HG02973 (cell line): ENCODE data around the gene HIBADH.
A peak's percentile ranks its signal among the peaks of the same experiment; 100 is the strongest.

Experiments used
- ATAC-seq: cut with Tn5 transposase; IDR thresholded peaks from one replicate; pipeline ENCODE4 v1.9.1; 2021; ENCODE audit warnings: moderate library complexity; ENCODE audit not compliant: unreplicated experiment

HIBADH gene

DNA sequence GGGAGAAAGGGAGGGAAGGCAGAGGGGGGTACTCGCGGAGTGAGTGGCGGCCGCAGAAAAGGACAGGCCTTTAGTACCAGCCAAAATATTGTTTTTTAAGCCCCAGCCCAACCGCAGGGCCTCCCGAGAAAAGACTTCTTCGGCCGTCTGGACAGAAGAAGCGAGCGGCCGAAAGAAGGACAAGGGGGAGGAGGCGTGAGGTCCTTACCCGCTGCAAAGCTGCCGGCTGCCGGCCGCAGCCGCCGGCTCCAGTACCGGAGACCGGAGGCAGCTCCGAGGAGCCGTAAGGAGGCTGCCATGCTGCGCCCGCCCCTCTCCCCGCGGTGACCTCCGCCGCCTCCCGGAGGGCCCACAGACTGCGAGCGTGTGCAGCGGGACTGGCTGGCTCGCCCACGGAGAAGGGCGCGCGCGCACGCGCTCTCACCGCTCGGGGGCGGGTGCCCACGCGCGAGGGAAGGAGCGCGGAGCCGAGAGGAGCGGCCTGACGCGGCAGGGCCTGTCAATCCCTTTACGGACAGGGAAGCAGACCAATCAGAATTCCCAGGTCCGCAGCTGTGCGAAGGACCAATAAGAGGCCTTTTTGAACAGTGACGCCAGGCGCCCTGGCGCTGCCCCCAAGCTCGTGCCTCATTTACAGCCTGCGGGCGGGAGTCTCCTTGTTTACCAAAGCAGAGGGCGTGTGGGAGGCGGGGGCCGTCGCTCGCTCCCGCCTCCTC lies at the start of gene HIBADH:
Gene HIBADH (minus strand): TSS at position 394 of the 716 bp plus-strand sequence. CDS start 95 bp downstream, at position 299.
- ATAC-seq, result peak; percentile 98

DNA sequence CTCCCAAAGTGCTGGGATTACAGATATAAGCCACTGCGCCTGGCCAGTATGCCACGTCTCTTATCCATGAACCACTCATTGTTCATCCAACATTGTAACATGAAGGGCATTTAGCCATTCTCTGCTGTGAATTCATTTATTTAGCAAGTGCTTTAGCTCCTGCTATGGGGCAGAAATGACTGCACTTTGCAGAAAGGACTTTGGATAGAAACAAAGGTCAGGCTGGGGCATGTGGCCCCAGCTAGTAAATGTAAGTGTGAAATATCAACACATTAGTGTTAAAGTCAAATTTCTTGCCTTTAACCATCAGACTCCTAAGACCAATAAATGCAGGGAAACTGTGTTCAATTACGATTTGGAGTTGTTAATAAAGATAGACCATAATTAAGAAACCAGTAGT lies 49.5 kb upstream of the HIBADH start:
- no peak for ATAC-seq

DNA sequence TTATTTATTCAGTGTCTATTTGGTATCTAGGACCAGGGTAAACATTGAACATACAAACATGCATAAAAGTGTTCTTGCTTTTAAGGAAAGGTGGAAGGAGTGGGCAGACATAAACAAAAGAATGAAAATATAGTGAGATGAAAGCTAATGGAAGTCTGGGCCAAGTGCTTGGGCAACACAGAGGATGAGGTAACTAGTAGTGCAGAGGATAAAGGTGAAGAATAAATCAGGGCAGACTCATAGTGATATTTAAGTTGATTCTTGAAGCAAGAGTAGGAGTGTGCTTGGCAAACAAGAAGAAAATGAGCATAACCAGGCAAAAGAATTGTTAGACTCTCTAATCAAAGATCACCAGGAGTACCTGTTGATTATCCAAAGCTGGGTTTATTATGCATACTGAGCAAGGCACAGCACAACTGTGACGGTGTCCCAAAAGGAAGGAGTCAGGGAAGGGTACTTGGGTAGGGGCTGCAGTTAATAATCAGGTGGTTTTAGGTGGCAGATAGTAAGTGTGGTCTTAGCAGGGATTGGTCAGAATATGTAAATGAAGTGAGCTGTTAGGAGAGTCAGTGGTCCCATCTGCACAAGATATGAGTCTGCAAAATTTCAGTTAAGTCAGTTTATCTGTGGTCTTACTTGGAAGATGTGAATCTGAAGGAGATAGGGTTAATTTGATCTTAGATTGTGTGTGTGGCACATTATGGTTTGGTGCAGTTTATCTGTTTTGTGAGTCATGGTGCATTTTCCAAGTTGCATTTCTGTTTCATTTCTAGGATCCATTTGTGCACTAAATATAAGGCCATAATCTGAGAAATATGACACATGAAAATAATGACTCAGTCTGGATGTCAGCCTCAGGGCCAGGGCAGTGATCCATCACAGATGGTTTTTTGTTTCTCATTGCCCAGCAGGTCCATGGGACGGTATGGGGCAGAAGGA lies 46.7 kb upstream of the HIBADH start:
- no peak for ATAC-seq

DNA sequence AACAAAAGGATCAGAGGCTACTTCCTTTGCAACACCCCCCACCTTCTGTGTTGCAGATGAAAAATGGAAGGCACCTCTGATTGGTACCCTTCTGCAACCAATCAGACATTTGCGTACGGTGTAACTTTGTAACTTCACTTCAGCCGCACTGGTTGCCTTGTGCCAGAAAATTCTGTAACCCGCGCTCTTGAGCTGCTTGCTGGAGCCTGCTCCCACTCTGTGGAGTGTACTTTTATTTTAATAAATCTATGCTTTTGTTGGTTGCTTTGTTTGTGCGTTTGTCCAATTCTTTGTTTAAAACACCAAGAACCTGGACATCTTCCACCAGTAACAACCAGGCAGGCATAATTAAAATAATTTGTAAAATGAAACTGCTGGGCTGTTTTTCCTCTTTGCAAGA lies 45.8 kb upstream of the HIBADH start:
- ATAC-seq, result no peak

DNA sequence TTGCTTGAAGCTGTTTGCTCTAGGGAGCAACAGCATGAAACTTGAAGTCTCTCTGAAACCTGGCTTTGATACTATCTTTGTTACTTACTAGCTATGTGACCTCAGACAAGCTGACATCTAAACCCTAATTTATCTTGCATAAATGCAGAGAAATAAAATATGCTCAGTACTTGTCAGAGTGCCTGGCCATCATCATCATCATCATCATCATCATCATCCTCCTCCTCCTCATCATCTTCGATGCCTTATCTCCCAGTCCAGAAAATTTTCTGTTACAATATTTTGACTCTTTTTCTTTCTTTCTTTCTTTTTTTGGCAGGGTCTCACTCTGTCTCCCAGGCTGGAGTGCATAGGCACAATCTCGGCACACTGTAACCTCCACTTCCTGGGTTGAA lies 42.5 kb upstream of the HIBADH start:
- ATAC-seq, result no peak

DNA sequence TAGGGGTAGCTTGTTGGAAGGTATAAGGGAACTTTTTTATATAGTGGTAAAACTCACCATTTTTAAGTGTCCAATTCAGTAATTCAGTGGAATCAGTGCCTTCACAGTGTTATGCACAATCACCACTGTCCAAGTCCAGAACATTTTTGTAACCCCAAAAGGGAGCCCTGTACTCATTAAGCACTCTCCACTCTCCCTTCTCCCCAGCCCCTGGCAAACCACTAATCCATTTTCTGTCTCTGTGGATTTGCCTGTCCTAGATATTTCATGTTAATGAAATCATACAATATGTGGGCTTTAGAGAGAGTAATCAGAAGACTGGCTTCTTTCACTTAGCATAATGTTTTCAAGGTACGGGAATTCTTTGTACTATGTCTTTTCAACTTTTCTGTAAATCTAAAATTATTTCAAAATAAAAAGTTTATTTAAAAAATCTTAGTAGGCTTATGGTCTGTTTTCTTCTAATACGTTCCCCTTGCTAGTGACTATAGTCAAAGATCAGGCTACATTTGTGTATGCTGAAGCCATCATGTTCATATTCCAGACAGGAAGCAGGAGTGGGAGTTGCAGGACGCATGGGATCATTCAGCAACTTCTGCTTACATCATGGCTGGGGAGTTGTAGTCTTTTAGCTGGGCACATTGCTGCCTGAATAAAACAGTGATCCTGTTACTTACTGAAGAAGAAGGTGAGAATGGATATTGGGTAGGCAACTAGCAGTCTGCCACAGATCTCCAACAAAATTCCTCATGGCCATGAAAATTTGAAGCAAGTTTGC lies 41.9 kb upstream of the HIBADH start:
- ATAC-seq, result no peak

DNA sequence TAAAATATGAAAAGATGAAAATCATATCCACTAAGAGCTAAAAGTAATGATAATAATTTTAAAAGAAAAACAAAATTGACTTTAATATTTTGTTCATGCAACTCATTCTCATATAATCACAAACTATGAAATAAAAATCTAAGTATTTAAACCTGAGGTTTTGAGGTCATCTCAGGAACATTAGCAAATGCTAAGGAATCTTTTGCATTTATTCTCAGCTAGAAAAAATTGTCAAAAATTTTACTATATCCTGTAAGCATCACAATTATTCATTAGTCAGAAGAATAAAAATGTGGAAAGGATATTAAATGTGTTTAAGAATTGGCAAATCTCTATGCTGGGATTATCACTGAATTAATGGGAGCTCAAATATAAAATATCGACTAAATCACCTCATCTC lies 40.5 kb upstream of the HIBADH start:
- ATAC-seq, result no peak

DNA sequence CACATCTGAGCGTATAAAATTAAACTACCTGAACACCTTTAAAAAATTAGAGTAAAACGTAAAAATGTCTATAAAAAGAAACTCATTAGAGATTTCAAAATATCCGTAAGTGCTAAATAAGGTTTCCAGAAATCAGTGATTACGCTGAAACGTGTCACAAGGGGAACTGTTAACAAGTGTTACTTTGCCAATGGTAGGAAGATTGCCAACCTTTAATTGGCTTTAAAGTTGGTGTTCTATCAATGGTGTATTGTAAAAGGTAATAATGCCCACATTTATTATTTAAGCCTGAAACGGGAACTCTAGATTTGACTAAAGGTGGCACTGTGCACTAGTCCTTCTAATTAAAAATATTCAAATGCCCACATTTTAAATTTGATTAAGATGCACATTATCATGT lies 37.8 kb upstream of the HIBADH start:
- ATAC-seq, result no peak

DNA sequence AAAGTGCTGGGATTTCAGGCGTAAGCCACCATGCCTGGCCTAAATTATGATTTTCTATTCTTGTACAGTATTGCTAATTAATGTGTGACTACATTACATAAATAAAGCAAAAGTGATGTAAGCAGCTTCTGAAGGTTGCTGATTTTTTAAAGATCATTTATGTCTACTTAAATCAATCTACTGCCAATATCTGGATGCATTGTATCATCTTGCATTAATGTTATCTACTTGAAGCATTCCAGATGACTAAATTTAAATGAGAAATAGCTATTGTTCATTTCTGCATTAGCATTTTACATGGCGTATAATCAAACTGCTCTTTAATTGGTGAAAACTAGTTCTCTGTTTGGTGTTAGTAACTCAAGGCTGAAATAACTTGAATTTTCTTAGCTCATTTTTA lies 37.1 kb upstream of the HIBADH start:
- no peak for ATAC-seq

DNA sequence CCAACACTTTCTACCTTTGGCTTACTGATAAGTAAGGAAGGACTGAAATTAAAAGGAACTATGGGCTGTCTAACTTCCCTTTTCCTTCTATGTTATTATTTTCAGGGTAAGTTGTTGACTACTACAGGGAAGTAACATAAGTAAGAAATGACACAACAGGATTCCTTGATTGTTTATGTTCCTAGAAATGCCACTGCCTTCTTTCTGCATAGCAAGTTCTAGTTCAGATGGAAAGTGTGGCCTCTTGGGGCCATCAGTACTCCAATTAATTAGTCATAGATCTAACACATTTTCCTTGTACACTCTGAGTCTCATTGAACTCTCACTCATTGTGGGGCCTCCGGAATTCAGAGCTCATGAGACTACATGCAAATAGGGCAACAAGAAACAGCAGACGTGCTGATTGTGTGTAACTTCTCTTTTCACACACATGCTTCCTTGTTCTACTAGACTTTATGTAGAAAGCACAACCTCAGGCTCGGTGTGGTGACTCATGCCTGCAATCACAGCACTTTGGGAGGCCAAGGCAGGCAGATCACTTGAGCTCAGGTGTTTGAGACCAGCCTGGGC lies 35.3 kb upstream of the HIBADH start:
- ATAC-seq, result no peak

DNA sequence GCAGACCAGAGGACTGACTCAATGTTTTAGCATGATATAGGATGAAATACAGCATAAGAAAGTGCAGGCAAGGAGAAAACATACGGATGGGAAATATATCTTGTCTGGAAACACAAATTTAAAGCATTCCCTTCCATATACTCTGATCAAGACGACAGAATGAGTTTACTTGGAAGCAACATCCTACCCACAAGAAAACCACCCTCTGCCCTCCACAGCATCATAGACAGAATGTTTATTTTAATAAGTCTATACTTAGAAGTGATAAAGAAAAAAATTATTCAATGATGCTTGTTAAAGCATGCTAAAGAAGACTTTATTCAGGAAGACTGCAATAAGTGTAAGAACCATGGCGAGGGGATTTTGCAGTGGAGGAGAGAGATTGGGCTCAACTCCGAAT lies 32.4 kb upstream of the HIBADH start:
- no peak for ATAC-seq

DNA sequence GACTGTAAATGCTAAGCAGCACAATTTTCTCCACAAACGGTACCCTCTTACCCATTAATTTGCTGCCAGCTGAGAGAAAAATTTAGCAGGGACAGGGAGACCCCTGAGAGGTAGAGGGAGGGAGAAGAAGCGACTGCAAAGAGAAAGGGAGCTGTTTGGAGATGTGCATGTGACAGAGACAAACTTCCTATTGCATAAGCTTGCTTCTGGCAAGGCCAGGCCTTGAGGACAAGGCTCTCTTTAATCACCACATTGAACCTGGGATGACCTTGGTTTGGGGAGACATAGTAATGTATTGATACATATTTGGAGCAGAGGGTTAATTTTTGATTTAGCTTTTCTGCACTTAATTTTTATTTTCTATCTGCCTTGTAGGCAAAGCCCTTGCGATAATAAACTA lies 31.1 kb upstream of the HIBADH start:
- no peak for ATAC-seq

DNA sequence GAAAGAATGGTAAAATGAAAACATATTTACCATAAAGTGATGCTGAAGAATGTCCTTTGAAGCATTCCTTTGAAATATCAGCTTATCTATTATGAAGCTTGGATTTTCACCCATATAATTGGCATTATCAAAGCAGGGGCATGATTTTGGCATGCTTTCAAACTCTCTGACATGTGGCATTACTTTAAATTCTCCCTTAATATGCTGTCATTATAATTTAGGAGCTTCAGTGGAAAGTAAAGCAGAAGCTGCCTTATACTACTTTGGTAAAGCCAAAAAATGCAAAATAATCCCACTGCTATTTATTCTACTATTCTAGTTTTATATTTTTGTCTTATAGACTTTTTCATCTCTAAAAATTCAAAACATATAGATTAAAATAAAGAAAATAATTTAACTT lies 28.0 kb upstream of the HIBADH start:
- ATAC-seq, result no peak

DNA sequence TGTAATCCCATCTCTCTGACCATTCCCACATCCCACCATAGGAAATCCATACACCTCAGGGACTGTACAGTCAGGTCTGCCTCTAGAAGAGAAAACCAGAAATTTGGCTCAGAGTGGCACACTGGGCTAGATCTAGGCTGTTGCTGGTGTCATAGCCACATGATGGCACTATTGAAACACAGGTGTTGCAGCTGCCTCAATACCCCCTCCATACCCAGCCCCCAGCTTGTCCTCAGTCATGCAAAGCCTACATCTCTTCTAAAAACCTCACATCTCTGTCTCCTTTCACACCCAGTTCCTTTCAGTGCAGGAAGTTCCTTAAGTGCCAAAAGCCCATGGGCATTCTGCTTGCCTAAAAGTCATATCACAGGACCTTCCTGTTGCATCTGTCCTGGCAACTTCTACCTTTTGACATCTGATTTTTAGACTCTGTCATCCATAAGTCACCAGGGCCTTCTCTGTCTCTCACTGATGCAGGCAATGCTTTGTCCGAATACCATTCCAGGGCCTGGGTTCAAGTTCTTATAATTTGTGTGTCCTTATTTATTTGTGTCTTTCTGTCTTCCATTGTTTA lies 27.0 kb upstream of the HIBADH start:
- no peak for ATAC-seq

DNA sequence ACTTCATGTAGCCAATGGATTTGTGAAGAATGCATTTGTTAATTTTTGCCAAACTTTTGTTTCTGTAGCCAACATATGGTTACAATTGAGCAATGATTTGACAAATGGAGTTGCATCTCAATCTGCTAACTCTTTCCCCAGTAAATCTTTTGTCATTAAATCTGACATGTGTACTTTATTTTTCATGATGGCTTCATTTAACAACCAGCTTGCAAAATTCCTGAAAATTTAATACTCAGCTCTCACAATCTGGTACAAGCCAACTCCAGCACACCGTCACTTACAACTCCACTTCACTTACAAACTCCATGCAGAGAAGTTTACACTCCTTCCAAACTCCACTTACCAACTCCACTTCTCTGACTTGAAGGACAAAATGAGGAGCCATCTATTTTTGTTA lies 26.5 kb upstream of the HIBADH start:
- no peak for ATAC-seq

DNA sequence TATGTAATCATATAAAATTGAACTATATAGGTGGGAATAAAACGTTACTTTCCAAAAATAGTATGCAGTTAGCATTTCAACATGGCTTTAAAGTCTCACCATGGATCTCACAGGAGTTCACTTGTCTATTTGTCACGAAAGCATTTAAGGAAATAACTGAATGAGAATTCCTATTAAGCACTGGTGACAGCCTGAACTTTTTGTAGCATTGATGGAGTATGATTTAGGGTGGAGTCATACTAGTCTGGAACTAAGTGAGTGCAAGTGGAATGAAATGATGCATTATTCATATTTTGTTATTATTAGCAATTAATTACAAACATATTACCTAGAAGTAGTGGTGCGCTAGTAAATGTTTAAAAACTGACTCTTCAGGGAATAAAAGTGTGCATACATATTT lies 26.0 kb upstream of the HIBADH start:
- no peak for ATAC-seq

DNA sequence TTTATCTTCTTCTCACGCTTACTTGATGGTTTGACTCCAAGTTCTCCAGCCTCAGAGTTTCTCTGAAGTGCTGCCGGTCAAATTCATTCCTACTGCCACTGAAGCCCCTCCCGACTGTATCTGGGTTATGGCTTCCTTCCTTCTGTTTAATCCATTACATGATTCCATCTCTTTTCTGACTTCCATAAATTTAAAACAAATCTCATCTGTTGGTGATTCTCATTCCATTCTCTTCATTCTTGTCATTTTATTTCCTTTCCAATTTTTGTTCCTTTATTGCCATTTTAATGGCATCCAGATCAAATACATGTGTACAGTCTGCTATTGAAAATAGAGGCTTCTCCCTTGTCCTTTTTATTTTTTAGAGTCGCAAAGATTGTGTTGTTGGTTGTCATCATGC lies 25.4 kb upstream of the HIBADH start:
- ATAC-seq, result no peak

DNA sequence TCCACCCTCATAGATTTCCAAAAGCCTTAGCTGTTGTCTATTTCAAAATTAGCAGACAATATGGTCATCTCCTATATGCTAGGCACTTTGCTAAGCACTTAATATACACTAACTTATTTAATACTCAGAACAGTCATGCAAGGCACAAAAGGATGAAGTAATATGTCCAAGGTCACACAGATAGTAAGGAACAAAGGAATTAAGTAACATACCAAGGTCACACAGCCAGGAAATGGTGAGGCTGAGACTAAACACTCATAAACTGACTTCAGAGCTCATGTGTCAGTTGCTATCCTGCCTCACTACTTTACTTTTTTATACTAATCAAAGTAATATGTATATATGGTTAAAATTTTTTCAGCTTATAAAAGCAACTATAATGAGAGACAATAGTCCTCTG lies 23.6 kb upstream of the HIBADH start:
- no peak for ATAC-seq

DNA sequence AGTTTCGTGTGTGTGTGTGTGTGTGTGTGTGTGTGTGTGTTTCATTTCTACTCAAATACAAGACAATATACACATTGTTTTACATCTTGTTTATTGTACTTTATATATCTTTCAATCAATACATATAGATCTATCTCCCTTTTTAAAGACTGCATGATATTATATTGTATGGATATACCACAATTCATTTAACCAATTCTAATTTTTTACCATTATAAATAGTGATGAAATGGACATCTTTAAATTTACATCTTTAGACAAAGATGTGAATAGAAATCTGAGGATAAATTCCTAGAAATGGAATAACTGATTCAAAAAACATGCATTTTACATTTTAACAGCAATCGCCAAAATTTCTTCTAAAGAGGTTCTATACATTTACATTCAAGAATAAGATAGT lies 23.2 kb upstream of the HIBADH start:
- ATAC-seq, result no peak

DNA sequence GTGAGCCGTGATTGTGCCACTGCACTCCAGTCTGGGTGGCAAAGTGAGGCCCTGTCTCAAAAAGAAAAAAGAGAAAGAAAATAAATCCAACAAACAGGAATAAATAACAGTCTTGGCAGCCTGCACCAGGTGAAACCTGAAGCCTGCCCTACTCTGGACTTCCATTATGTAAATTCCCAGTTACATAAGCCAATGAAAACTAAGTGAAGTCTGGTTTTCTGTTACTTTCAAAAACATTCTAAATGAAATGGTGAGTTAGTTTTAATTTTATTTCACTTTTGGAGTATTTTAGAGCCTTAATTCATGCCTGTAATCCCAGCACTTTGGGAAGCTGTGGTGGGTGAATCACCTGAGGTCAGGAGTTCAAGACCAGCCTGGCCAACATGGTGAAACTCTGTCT lies 22.5 kb upstream of the HIBADH start:
- ATAC-seq, result no peak

DNA sequence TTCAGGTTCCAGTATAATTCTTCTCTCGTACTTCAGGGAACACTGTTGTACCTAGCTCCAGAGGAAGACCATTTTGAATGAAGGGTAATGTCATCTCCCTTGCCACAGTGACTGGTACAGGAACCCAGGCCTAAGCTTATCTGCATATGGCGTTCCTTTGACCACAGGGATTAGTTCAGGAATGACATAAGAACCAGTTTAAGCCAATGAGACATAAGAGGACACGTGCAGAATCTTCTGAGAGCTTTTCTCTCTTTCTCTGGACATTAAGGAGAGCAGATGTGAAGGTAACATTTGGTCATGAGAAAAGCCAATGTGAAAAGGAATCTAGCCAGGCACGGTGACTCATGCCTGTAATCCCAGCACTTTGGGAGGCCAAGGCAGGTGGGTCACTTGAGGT lies 21.8 kb upstream of the HIBADH start:
- no peak for ATAC-seq
